Fibroblast of skin of right biceps (primary cell): Measurements from ENCODE around the gene CAMTA1.

Experiments
- DNase-seq: peaks from one replicate; pipeline ENCODE4 v3.0.0-alpha.2; 2013

CAMTA1 gene

GRCh38 chr1:7221826-7222694 lies 436.8 kb downstream of the CAMTA1 start:
- DNase-seq, result peak; percentile 62

- no peak for DNase-seq
Measured at GRCh38 chr1:7222695-7223015, 437.4 kb downstream of the CAMTA1 start.

GRCh38 chr1:7223334-7224080 lies 438.3 kb downstream of the CAMTA1 start:
- DNase-seq, result peak; percentile 93

GRCh38 chr1:7224081-7224534 lies 438.9 kb downstream of the CAMTA1 start:
- DNase-seq, result no peak

GRCh38 chr1:7224644-7225043 lies 439.4 kb downstream of the CAMTA1 start:
- no peak for DNase-seq

- no peak for DNase-seq
Measured at GRCh38 chr1:7225711-7226505, 440.7 kb downstream of the CAMTA1 start.

- DNase-seq, result no peak
Measured at GRCh38 chr1:7227654-7228053, 442.4 kb downstream of the CAMTA1 start.

GRCh38 chr1:7228252-7228961 lies 443.2 kb downstream of the CAMTA1 start:
- DNase-seq, result no peak

GRCh38 chr1:7229186-7229585 lies 443.9 kb downstream of the CAMTA1 start:
- DNase-seq, result no peak

GRCh38 chr1:7229696-7230631 lies 444.7 kb downstream of the CAMTA1 start:
- peak; percentile 67 for DNase-seq

- no peak for DNase-seq
Measured at GRCh38 chr1:7232441-7233236, 447.4 kb downstream of the CAMTA1 start.

- no peak for DNase-seq
Measured at GRCh38 chr1:7233237-7233540, 447.9 kb downstream of the CAMTA1 start.

GRCh38 chr1:7233646-7234470 lies 448.6 kb downstream of the CAMTA1 start:
- no peak for DNase-seq

GRCh38 chr1:7234471-7234755 lies 449.2 kb downstream of the CAMTA1 start:
- DNase-seq, result no peak

- DNase-seq, result no peak
Measured at GRCh38 chr1:7235871-7236517, 450.7 kb downstream of the CAMTA1 start.

- DNase-seq, result no peak
Measured at GRCh38 chr1:7236844-7237515, 451.7 kb downstream of the CAMTA1 start.

GRCh38 chr1:7247158-7247557 lies 461.9 kb downstream of the CAMTA1 start:
- DNase-seq, result no peak

- no peak for DNase-seq
Measured at GRCh38 chr1:7247791-7248548, 462.7 kb downstream of the CAMTA1 start.
